CD4-positive, alpha-beta T cell treated with Interleukin-17A for 4 hours (primary cell): ENCODE results near the gene BRSK2.
"Not testable (repeated sequence)": the region's sequence is repeated elsewhere in the genome, so short reads cannot be mapped to it uniquely, and the experiment has no call there.

Source experiments
- DNase-seq: peaks from one replicate; pipeline ENCODE4 v3.0.0-alpha.2; 2020; ENCODE audit warnings: mixed read lengths

Gene BRSK2

GRCh38 chr11:1410366-1411291, 20.9 kb downstream of the BRSK2 start:
- DNase-seq, result no peak

DNA sequence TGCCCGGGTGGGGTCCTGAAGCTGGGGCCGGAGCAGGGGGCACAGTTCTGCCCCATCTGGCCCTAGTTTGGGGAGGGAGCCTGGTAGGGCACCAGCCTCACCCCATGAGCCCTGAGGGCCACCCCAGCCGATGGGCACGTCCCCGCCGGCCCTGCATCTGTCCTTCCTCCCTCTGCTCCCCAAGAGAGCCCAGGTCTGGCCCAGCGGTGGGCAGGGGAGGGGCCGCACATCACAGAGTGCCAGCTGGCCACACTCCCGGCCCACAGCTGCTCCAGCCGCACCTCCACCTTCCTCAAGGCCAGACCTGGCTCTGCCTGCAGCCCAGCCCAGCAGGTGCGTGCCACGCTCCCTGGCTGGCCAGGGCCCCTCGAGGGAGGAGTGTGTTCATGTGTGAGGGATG, 21.6 kb downstream of the BRSK2 start:
- no peak for DNase-seq

DNA sequence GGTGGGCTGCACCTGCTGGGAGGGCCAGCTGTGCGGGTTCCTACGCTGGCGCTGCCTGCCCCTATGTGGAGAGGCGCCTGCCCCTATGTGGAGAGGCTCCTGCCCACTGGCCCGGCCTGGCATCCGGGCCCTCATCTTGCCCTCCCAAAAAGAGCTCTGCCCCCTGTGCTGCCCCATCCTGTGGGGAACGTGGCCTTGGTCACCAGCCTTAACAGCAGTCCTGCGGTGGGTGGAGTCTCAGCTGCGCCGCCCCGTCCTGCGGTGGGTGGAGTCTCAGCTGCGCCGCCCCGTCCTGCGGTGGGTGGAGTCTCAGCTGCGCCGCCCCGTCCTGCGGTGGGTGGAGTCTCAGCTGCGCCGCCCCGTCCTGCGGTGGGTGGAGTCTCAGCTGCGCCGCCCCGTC, 22.0 kb downstream of the BRSK2 start:
- not testable (repeated sequence) for DNase-seq

DNA sequence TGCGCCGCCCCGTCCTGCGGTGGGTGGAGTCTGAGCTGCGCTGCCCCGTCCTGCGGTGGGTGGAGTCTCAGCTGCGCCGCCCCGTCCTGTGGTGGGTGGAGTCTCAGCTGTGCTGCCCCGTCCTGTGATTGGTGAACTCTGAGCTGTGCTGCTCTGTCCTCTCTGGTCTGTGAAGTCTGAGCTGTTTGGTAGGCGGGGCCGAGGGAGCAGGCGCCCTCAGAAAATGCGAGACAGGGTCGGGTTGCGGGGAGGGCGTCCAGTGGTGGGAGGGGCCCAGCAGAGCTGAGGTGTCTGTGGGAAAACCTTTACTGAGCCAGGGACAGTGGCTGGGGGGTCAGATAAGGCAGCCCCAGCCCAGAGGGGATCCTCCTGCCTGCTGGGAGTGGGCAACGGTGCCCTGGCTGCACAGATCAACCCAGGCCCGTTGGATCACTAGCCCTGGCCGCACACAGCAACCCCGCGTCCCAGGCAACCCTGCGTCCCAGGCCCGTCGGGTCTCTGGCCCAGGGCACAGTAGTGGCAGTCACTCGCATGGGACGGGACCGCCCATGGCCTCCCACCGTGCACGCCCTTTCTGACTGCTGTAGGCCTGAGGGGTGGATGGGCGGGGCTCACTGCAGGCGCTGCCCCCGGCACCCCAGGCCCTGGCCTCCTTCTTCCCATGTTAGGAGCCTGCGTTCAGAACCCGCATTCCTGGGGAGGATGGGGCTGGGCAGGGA, 22.8 kb downstream of the BRSK2 start:
- DNase-seq, result no peak

- no peak for DNase-seq
Observed at GRCh38 chr11:1414650-1415049, 24.9 kb downstream of the BRSK2 start.

- no peak for DNase-seq
Observed at GRCh38 chr11:1415631-1416030, 25.9 kb downstream of the BRSK2 start.

GRCh38 chr11:1418192-1418795, 28.6 kb downstream of the BRSK2 start:
- DNase-seq, result not testable (repeated sequence)

GRCh38 chr11:1419811-1420210, 30.1 kb downstream of the BRSK2 start:
- no peak for DNase-seq

DNA sequence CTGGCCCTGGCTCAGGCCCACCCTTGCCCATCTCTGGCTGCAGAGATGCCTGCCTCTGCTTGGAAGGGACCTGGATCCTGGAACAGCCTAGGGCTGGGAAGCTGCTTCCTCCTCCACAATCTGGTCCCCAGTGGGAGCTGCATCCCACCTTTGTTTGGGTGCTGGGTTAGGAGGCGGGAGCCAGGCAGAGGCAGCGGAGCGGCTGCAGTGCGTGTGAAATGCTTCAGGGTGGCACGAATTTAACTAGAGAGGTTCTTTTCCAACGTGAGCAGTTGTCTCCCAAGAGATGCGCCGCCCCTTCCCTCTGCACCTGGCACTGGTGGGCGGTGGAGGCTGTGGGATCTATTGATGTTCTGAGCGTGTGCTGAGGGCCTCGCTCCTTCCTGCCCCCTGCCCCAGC, 31.6 kb downstream of the BRSK2 start:
- DNase-seq, result no peak

DNA sequence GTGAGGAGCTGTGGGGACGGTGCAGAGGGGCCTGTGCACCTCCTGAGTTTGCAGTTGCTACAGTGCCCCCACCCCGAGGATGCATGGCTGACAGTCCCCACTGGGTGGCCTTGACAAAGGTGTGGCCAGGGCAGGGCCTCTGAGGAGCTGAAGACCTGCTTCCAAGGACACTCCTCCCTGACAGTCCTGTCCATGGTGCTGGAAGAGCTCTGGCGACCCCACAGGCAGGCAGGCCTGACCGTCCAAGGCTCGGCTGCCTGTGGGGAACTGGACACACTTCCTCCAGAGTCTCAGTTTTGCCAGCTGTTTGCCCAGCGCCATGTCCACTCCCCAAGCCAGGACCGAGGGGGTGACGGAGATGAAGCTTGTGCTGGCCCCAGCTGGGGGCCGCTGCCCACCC, 32.7 kb downstream of the BRSK2 start:
- DNase-seq, result no peak

DNA sequence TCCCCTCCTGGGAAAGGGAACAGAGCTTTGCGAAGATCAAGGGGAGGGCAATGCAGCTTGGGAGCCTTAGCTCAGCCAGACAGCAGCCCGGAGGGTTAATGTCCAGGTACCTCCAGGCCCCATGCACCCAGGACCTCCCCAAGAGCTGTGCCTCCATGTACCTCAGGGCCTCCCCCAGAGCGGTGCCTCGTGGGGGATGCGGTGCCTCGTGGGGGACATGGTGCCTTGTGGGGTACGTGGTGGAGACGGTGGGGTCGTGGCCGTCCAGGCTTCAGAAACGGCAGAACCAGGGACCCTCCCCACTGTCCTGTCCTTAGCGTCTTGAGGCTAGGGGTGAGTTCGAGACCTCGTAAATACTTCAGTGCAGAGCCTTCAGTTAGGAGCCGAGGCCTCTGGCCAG, 33.2 kb downstream of the BRSK2 start:
- DNase-seq, result no peak

- not testable (repeated sequence) for DNase-seq
Observed at GRCh38 chr11:1423406-1423805, 33.7 kb downstream of the BRSK2 start.

GRCh38 chr11:1425006-1425405, 35.3 kb downstream of the BRSK2 start:
- no peak for DNase-seq

DNA sequence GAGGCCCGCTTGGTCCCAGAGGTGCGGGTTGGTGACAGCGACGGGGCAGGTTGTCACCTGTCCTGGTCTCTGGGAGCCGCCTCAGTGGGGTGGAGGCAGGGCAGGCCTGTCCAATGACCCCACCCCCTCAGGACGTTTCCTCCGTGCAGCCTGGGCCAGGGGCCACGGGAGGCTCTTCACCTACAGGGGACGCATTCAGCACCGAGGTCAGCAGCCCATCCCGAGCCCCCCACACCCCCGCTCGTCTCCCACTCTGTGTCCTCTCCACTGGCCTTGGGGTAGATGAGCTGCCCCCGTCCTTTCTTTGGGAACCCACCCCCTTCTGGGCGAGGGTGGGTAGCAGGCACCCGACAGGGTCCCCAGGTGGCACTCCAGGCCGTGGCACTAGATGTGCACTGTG, 35.7 kb downstream of the BRSK2 start:
- DNase-seq, result no peak

- DNase-seq, result no peak
Observed at GRCh38 chr11:1428762-1429316, 39.1 kb downstream of the BRSK2 start.

GRCh38 chr11:1433568-1433967, 43.8 kb downstream of the BRSK2 start:
- no peak for DNase-seq

DNA sequence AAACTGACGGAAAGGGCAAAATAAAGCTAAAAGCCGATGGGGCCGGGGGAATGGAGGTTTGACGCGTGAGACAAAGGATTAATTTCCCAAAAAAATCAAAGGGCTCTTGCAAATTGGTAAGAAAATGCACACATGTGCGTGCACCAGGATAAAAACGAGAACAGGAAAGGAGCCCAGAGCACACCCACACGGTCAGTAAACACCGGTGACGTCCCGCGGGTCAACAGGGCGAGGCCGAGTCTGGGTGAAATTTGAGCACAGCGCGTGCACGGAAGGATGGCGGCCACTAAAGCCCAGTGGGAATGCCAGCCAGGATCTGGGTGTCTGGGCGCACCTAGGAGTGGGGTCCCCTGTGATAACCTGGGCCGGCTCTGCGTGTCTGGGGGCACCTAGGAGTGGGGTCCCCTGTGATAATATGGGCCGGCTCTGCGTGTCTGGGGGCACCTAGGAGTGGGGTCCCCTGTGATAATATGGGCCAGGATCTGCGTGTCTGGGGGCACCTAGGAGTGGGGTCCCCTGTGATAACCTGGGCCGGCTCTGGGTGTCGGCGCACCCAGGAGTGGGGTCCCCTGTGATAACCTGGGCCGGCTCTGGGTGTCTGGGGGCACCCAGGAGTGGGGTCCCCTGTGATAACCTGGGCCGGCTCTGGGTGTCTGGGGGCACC, 44.4 kb downstream of the BRSK2 start:
- DNase-seq, result no peak

GRCh38 chr11:1435479-1435819, 45.7 kb downstream of the BRSK2 start:
- not testable (repeated sequence) for DNase-seq

GRCh38 chr11:1435820-1436467, 46.2 kb downstream of the BRSK2 start:
- no peak for DNase-seq

GRCh38 chr11:1436468-1437039, 46.8 kb downstream of the BRSK2 start:
- no peak for DNase-seq

- no peak for DNase-seq
Observed at GRCh38 chr11:1437500-1437899, 47.8 kb downstream of the BRSK2 start.
